K562 (cell line): ENCODE results near the gene SAPCD1. TPM values are rescaled to one million over a fixed set of nuclear protein-coding genes. Genes with fewer than 3 reads are reported as not detected.
A peak's percentile ranks its signal among the peaks of the same experiment; 100 is the strongest.

Experiments used
- ATAC-seq: fragments of 200-7000 bp; cut with Tn5 transposase; 3 replicates; pipeline ENCODE4 v1.9.1; 2020; ENCODE audit warnings: moderate library complexity
- BruUV-seq: library from RNA; stranded (reverse); fragments of 400-500 nt; replicated peaks from 2 replicates; lab custom pipeline; 2021; lab: Mats Ljungman, UMichigan
- CTCF ChIA-PET: fragments of 300-600 bp; formaldehyde crosslinking; extraction: SDS; loops from one replicate; lab custom pipeline; 2021; ENCODE audit warnings: low intra/inter-chr PET ratio; lab: Yijun Ruan, JAX
- POLR2A ChIA-PET: fragments of 300-600, 350-650 bp; sonication (Branson Sonifier 250); formaldehyde crosslinking; extraction: SDS; loops from one replicate; lab custom pipeline; 2021; ENCODE audit warnings: antibody characterized with exemption, inconsistent platforms; lab: Yijun Ruan, JAX
- DNase-seq, 4 experiments: peaks; one replicate each; pipeline versions ENCODE4 v3.0.0 to v3.0.0-alpha.2; 2011 to 2018; ENCODE audit warnings: low spot score in 3 of 4, mixed read lengths in 3 of 4; ENCODE audit errors: extremely low read depth in 1 of 4
- FAIRE-seq: peaks from 2 replicates; lab custom pipeline; 2011; peaks lifted over from hg19 to GRCh38; lab: Jason Lieb, UNC
- H2AFZ ChIP-seq: 2 replicates; pipeline ENCODE4 v1.6.0; 2011; ENCODE audit warnings: low read depth, low read length, control low read depth, inconsistent platforms
- H3K27ac ChIP-seq: fragments of 200-600 bp; 3 replicates; pipeline ENCODE4 v1.8.0; 2011; ENCODE audit warnings: low read depth, mild to moderate bottlenecking, control low read depth, inconsistent platforms, low read length, moderate library complexity, mixed read lengths; ENCODE audit errors: extremely low read depth
- H3K27me3 ChIP-seq, 2 experiments: fragments of 300-600 bp in 1 of 2; 2 replicates in 1 of 2; 3 replicates in 1 of 2; pipeline versions ENCODE4 v1.6.0 to v1.8.0; 2011; ENCODE audit warnings: inconsistent platforms in 2 of 2, low read length in 2 of 2, mild to moderate bottlenecking in 1 of 2, mixed read lengths in 1 of 2, moderate library complexity in 1 of 2; ENCODE audit not compliant: control insufficient read depth in 2 of 2, insufficient read depth in 2 of 2
- H3K36me3 ChIP-seq: fragments of 300-600 bp; 3 replicates; pipeline ENCODE4 v1.8.0; 2011; ENCODE audit warnings: mild to moderate bottlenecking, low read length, inconsistent platforms; ENCODE audit not compliant: control insufficient read depth, insufficient read depth
- H3K4me1 ChIP-seq, 2 experiments: fragments of 200-600 bp in 1 of 2; replicated peaks in 1 of 2; 2 replicates in 1 of 2; 3 replicates in 1 of 2; pipeline versions ENCODE4 v1.5.1 to v1.8.0; 2011; ENCODE audit warnings: inconsistent platforms in 2 of 2, low read length in 2 of 2, mild to moderate bottlenecking in 1 of 2, mixed read lengths in 1 of 2, moderate library complexity in 1 of 2; ENCODE audit not compliant: control insufficient read depth in 2 of 2, insufficient read depth in 2 of 2
- H3K4me2 ChIP-seq: 2 replicates; pipeline ENCODE4 v1.6.1; 2011; ENCODE audit warnings: low read length, control low read depth, inconsistent platforms, mixed read lengths; ENCODE audit not compliant: insufficient read depth
- H3K4me3 ChIP-seq: fragments of 200-600 bp; sonication (generic), shearing (Covaris generic); 2 replicates; pipeline ENCODE4 v1.5.1; 2016; ENCODE audit warnings: control low read depth, inconsistent platforms
- H3K79me2 ChIP-seq: fragments of 200-600 bp; 3 replicates; pipeline ENCODE4 v1.8.0; 2011; ENCODE audit warnings: low read length, inconsistent platforms; ENCODE audit not compliant: control insufficient read depth, insufficient read depth
- H3K9ac ChIP-seq, 2 experiments: 2 replicates each; pipeline versions ENCODE4 v1.6.0 to v1.6.1; 2011; ENCODE audit warnings: low read depth in 2 of 2, low read length in 2 of 2, control low read depth in 1 of 2, inconsistent platforms in 1 of 2, mild to moderate bottlenecking in 1 of 2, mixed read lengths in 1 of 2; ENCODE audit not compliant: insufficient read depth in 1 of 2
- H3K9me1 ChIP-seq: one replicate; pipeline ENCODE4 v1.6.0; 2011; ENCODE audit warnings: inconsistent platforms, mild to moderate bottlenecking, low read length, moderate library complexity; ENCODE audit not compliant: control insufficient read depth, insufficient read depth
- H3K9me3 ChIP-seq: replicated peaks from 2 replicates; pipeline ENCODE4 v1.5.1; 2011; ENCODE audit warnings: low read depth, low read length, inconsistent platforms; ENCODE audit not compliant: control insufficient read depth, insufficient read depth
- H4K20me1 ChIP-seq: replicated peaks from 2 replicates; pipeline ENCODE4 v1.6.1; 2011; ENCODE audit warnings: low read length, inconsistent platforms, mixed read lengths; ENCODE audit not compliant: control insufficient read depth, insufficient read depth
- ETV5 ChIP-seq: sonication (generic); formaldehyde crosslinking; IDR thresholded peaks from 2 replicates; pipeline ENCODE4 v1.4.0; 2020; ENCODE audit warnings: low read depth, mild to moderate bottlenecking, missing genetic modification reagents
- HEY1 ChIP-seq: fragments of 250-450 bp; sonication (Bioruptor Pico); IDR thresholded peaks from 2 replicates; pipeline ENCODE4 v1.5.0; 2020; ENCODE audit warnings: mild to moderate bottlenecking, moderate library complexity, borderline replicate concordance
- OTX1 ChIP-seq: fragments of 450-650 bp; formaldehyde crosslinking; IDR thresholded peaks from 2 replicates; pipeline ENCODE4 v1.4.0; 2022; ENCODE audit warnings: mild to moderate bottlenecking
- PML ChIP-seq: IDR thresholded peaks from 2 replicates; pipeline ENCODE4 v1.6.1; 2012; ENCODE audit warnings: low read length, inconsistent platforms
- TCF15 ChIP-seq: fragments of 250-450 bp; sonication (Bioruptor Pico); IDR thresholded peaks from 2 replicates; pipeline ENCODE4 v1.8.0; 2022; ENCODE audit warnings: moderate library complexity, mild to moderate bottlenecking, inconsistent platforms
- ZNF174 ChIP-seq: fragments of 250-450 bp; sonication (Bioruptor Pico); IDR thresholded peaks from 2 replicates; pipeline ENCODE4 v1.4.0; 2020; ENCODE audit warnings: mild to moderate bottlenecking
- ZNF212 ChIP-seq: fragments of 450-650 bp; formaldehyde crosslinking; IDR thresholded peaks from 2 replicates; pipeline ENCODE4 v1.4.0; 2020; ENCODE audit warnings: mild to moderate bottlenecking
- WGBS: fragments of 100-300 bp; shearing (Covaris generic); methylation state at CpG from one replicate; pipeline ENCODE4 v1.1.6; 2016; ENCODE audit warnings: low coverage, mixed read lengths; ENCODE audit not compliant: insufficient coverage; ENCODE audit errors: missing lambda C conversion rate; 5-methylcytosine and 5-hydroxymethylcytosine counted together
- in situ Hi-C: fragments of 300-500 bp; cut with MboI; formaldehyde crosslinking; loops from 4 replicates; pipeline ENCODE4 v1.15.0; 2018; ENCODE audit warnings: inconsistent platforms, mixed read lengths
- intact Hi-C: fragments of 100-400 bp; cut with micrococcal nuclease; formaldehyde crosslinking; loops from 2 replicates; pipeline ENCODE4 v1.14.2; 2022
- polyA plus RNA-seq, 8 experiments: library from polyadenylated mRNA; depleted of rRNA in 4 of 8; stranded (reverse) in 5 of 8; unstranded in 3 of 8; fragments of >200 nt; fragmentation: Nextera tagmentation in 2 of 8; fragmentation: Illumina TruSeq in 1 of 8; extraction: Ambion mirVana in 2 of 8; extraction: Trizol in 1 of 8; gene quantifications; 2 replicates each; pipeline versions ENCODE4 v1.2.1 to v1.2.3, GENCODE V29; 2011 to 2014; ENCODE audit warnings: inconsistent platforms in 1 of 8, missing spikeins in 1 of 8
- total RNA-seq, 7 experiments: library from RNA; depleted of rRNA in 6 of 7; stranded (reverse); fragments of >200 nt in 6 of 7; fragmentation: Illumina TruSeq in 2 of 7; extraction: Trizol in 2 of 7; gene quantifications; 2 replicates each; pipeline versions ENCODE4 v1.2.1 to v1.2.3, GENCODE V29; 2011 to 2021; ENCODE audit warnings: low replicate concordance in 1 of 7
- TF ChIP-seq, protein P1 (sequence below): fragments of 450-650 bp; formaldehyde crosslinking; conservative IDR thresholded peaks from 2 replicates; pipeline ENCODE4 v1.4.0; 2022; ENCODE audit warnings: mild to moderate bottlenecking, missing genetic modification characterization

Gene SAPCD1
- total and polyA plus RNA-seq, 9 of the 15 experiments (the other 6 are each of a cell fraction or from before 2014, with no cell fraction given) = 2.6 to 30.2 (median 7.4) TPM

DNA sequence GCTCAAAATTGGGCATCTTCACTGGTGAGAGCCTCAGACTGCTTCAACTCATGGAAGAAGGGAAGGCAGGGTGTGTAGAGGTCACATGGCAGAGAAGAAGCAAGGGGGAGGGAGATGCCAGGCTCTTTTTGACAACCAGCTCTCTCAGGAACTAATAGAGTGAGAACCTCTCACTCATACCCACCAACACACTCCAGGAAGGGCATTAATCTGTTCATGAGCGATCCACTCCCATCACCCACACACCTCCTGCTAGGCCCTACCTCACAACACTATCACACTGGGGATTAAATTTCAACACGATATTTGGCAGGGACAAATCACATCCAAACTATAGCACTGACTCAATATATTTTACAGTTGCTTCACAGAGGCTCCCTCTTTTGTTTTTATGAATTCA, 20.6 kb upstream of the SAPCD1 start:
- FAIRE-seq (no peak), ATAC-seq (no peak), DNase-seq (no peak)
- Histone ChIP-seq H3K79me2 (peaks cover 49% of the 10 kb centered on the region), H3K27me3 (no peaks in the 10 kb centered on the region), H2AFZ (no peak overlapping the region), H3K9me3 (no peaks in the 10 kb centered on the region), H3K4me3 (no peak overlapping the region), H3K4me2 (no peak overlapping the region), H3K4me1 (peaks cover 53 to 56% of the 10 kb centered on the region in 2 experiments), H3K27ac (peak overlapping the region; percentile 2; the same call in 1 of the 3 replicates), H3K36me3 (peaks cover 50% of the 10 kb centered on the region), H3K9ac (no peak overlapping the region; a peak in 1 of 4 replicates), H3K9me1 (no peaks in the 10 kb centered on the region), H4K20me1 (no peaks in the 10 kb centered on the region)
- BruUV-seq = no TSS peak
- intact Hi-C loops (no loop called here), in situ Hi-C loops (no loop called here)
- no peak for TF ChIP-seq ZNF212 (CRISPR knock-in tag)
- 0 out of 2 replicates have a peak, but pooled peaks have one; percentile 13 for TF ChIP-seq PML
- no peak for TF ChIP-seq ZNF174 (CRISPR knock-in tag)
- 0 out of 2 replicates have a peak, but pooled peaks have one; percentile 51 for TF ChIP-seq OTX1 (CRISPR knock-in tag)
- TF ChIP-seq HEY1 (CRISPR knock-in tag) = no peak
- TF ChIP-seq ETV5 = 0 out of 2 replicates have a peak, but pooled peaks have one; percentile 8
- 0 out of 2 replicates have a peak, but pooled peaks have one; percentile 19 for TF ChIP-seq TCF15 (CRISPR knock-in tag)
- TF ChIP-seq, protein P1, sequence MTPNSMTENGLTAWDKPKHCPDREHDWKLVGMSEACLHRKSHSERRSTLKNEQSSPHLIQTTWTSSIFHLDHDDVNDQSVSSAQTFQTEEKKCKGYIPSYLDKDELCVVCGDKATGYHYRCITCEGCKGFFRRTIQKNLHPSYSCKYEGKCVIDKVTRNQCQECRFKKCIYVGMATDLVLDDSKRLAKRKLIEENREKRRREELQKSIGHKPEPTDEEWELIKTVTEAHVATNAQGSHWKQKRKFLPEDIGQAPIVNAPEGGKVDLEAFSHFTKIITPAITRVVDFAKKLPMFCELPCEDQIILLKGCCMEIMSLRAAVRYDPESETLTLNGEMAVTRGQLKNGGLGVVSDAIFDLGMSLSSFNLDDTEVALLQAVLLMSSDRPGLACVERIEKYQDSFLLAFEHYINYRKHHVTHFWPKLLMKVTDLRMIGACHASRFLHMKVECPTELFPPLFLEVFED (CRISPR knock-in tag) = 0 out of 2 replicates have a peak, but pooled peaks have one; percentile 54
- ChIA-PET CTCF (no interaction called here), POLR2A (interaction anchor here (0.6 to 13.1 kb wide), 10 partner anchors 8 to 121 kb away, joined by 3 to 236 read pairs (median 46); partner anchors contain the start of genes BAG6, DDAH2, HSPA1B and LY6G6C)
- WGBS = 67% methylated on average over 2 of the region's 2 CpGs
